Measurements from ENCODE around the gene CFAP61.

Gene CFAP61

DNA sequence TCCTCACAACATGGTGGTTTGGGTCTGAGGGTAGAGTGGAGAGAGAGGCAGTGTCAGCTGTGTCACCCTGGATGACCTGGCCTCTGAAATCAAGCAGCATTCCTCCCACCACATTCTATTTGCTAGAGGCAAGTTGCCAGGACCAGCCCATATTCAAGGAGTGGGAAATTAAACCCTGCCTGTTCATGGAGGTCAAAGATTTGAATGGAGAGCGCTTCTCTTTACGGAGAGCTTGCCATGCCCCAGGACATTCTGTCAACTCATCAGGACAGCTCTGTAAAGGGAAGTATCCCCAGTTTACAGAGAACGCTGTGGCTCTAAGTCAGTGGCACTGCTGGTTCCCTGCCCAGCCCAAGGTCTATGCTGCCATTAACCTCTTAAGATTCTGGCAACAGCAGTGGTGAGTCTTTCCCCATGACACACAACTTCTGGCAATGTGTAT, 225.6 kb downstream of the CFAP61 start:
- no peak for DNase-seq

DNA sequence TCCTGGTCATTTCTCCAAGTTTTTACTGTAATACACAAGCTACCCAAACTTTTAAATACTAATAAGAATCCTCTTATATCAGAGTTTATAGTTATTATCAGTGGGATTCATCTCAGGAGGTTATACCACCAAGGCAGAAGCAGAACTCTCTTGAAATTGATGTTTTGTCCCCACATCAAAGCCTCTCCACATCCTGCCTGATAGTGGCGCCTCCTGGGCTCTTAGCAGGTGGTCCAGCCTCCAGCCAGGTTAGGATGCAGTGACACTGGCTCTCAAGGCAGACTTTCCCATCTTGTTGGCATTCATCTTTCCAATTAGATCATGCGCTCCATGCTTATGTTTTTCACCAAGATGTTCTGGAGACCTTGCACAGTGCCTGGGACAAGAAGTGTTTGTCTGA, 233.7 kb downstream of the CFAP61 start:
- DNase-seq: no peak

DNA sequence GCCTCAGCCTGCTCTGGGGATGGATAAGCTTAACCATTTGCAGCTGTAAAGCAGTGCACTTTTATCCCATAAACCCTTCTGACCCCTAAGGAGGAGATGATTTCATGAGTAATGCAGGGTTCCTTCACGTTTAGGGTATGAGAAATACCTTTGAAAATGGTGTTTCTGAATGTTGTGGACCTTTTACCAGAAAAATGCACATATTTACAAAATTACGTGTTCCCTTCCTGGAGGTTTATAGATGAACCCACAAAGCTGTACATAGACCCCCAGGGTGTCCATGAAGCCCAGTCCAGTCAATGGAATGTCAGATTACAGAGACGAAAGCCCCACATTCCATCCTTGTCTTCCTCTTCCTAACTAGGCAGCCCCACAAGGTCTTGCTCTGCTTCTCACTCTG, 237.0 kb downstream of the CFAP61 start:
- DNase-seq: no peak

DNA sequence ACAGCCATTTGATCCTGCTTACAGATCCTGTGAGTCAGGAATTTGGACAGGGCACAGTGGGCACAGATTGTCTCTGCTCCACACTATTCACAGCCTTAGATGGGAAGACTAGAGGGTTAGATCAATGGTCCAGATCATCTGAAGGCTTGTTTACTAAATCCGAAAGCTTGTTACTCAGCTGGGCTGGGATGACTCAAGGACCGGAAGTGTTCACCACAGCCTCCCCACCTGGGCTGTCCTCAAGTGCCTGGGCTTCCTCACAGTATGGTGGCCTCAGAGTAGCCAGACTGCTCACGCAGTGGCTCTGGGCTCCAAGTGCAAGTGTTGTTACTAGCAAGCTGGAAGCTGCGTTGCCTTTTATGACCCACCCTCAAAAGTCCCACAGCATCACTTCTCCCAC, 240.1 kb downstream of the CFAP61 start:
- DNase-seq: no peak

DNA sequence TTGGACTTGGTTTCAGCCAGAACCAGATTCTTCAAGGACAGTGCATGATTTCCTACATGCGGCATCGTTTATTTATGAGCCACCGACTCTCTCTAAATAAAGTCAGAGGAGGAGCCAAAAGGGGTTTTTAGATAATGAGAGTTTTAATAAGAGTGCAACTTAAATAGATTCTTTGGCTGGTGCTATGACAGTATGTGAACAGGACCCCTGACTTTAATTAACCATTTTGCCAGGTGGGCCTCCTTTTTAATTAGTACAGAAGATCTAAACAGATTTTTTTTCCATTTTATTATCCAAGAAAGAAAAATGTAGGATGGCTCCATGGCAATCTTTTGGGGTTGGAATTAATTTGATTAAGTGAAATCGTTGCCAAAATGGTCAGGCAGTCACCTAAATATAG, 240.8 kb downstream of the CFAP61 start:
- no peak for DNase-seq

GRCh38 chr20:20293691-20294385, 241.5 kb downstream of the CFAP61 start:
- no peak for DNase-seq

- DNase-seq: no peak
These were observed 243.5 kb downstream of the CFAP61 start for GRCh38 chr20:20295621-20296498.

DNA sequence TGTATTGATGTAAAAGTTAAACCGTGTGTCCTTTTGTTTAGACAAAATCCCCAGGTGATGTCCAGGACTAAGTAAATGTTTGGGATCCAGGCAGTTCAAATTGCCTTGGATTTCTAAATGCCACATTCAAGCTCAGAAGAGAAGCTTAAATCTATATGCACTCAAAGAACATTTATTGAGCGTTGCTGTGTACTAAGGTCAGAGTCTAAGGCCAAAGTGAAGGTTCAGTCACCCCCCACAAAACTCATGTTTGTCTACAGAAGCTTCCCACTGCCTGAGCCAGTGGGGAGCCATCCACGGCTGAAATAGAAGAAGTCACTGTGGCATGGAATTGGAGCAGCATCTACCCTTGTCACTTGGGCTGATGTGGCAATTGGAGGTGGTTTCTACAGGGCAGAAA, 244.8 kb downstream of the CFAP61 start:
- DNase-seq: no peak

DNA sequence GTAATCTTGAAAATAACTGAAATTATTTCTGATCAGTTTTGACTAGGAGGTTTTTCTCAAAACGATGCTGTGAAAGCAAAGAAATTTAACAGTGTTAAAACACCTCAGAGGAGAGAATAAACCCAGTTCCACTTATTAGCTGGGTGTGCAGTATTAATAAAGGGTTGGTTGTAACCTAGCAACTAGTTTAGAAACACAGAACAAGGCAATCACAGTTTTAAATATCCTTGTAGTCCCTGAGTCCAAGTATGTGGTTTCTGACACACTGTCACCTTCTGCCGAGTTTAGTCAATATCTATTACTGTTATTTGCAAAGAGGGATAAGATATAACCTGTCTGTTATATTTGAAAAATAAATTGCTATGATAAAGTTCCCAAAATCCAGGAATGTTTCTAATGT, 245.4 kb downstream of the CFAP61 start:
- DNase-seq: no peak

- DNase-seq: no peak
These were observed 247.6 kb downstream of the CFAP61 start for GRCh38 chr20:20299904-20300303.

- DNase-seq: no peak
These were observed 251.0 kb downstream of the CFAP61 start for GRCh38 chr20:20303320-20303719.

- DNase-seq: no peak
These were observed 251.4 kb downstream of the CFAP61 start for GRCh38 chr20:20303742-20304141.

DNA sequence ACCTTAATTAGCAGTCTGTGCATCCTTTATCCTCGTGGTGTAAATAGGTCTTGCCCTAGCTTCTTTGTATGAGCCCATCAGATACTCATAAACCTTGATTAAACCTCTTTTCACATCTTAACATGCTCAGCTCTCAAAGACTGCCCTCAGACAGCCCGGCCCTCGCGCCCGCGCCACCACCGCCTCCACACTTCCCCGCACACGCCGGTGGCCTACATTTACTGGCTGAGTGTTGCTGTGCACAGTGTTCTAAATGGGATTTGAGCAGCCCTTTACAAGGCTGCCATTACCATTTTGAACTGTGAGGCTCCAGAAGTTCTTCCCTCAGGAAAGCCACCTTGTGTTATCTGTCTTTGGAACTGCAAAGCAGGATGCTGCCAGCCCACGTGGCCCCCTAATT, 252.6 kb downstream of the CFAP61 start:
- DNase-seq: no peak

GRCh38 chr20:20312562-20312961, 260.2 kb downstream of the CFAP61 start:
- no peak for DNase-seq

DNA sequence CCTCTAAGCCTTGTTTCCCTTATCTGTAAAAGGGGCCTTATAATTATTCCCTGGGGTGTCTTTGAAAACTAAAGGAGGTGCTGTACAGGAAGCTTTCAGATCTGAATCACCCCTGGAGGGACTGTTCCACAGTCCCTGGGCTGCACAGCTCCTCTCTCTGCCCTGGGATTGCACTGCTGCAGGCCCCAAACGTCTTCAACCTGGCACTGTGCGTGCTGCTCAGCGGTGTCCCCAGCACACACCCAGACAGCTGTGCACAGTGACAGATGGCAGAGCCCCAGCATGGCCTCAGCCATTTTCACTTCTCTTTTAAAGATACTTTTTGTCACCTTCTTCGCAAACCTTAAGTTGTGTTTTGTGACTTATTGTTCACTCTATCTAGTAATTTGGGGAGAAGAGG, 264.9 kb downstream of the CFAP61 start:
- DNase-seq: no peak

GRCh38 chr20:20317621-20318364, 265.5 kb downstream of the CFAP61 start:
- DNase-seq: no peak

DNA sequence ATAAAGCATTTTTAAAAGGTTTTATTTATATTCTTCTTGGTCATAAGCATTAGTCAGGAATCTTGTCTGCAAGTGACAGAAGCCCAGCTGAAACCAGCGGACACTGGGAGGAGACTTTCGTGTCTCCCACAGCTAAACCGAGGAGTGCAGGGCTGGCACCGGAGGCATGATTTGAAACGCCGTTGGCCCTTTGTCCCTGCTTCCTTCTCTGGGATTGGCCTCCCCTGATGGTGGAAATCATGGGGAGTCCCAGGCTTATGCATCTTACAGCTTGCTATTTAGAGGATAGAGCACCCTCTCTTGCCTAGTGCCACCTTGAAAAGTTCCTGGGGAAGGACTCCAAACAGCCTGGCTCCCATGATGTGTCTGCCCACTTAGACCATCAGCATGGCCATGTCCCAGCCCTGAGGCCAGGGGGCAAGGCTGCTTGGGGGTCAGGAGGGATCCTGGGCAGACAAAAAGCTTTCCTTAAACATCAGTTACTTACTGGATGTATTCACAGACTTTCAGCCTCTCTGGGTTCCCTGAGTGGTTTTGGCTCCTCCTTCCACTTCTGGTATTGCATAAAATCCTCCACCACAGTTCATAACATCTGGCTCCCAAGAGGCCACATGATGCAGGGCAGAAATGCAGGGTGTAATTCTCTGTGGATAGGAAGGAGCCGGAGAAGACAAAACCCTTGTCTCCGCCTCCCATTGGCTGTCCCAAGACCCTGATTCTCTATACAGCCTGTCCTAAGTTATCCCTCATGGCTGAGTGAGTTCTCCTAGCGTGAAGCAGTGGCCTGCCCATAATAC, 266.2 kb downstream of the CFAP61 start:
- DNase-seq: no peak

GRCh38 chr20:20321134-20321533, 268.8 kb downstream of the CFAP61 start:
- DNase-seq: no peak

DNA sequence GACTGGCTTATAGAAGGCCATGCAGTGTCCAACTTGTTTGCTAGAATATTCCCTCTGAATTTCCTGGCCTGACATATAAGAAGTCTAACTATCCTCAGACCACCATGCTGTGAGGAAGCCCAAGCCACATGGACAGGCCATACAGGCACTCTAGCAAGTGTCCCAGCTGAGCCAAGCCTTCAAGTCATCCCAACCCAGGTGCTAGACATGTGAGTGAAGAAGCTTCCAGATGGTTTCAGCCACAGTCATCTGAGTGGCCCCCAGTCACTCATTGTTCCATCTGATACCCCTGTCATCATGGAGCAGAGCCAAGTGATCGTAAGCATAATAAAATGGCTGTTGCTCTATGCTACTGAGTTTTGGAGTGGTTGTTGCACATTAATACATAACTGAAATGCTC, 269.6 kb downstream of the CFAP61 start:
- no peak for DNase-seq

- DNase-seq: no peak
These were observed 270.6 kb downstream of the CFAP61 start for GRCh38 chr20:20322912-20323311.

- no peak for DNase-seq
These were observed 275.4 kb downstream of the CFAP61 start for GRCh38 chr20:20327746-20328145.

GRCh38 chr20:20329564-20329963, 277.2 kb downstream of the CFAP61 start:
- no peak for DNase-seq

GRCh38 chr20:20331156-20331555, 278.8 kb downstream of the CFAP61 start:
- no peak for DNase-seq

All from stimulated activated CD4-positive, alpha-beta T cell treated with anti-CD3 and anti-CD28 coated beads, Interleukin-2, amount 100 ng/mL, for 24 hours (primary cell).